HepG2 (cell line): Measurements from ENCODE around the gene MYO16. TPM values are rescaled to one million over a fixed set of nuclear protein-coding genes. Genes with fewer than 3 reads are reported as not detected.

Experiments used
- ATAC-seq: fragments of 200-7000 bp; cut with Tn5 transposase; 3 replicates; pipeline ENCODE4 v1.9.1; 2020; ENCODE audit warnings: mild to moderate bottlenecking, moderate library complexity
- BruUV-seq: library from RNA; stranded (reverse); fragments of 400-500 nt; replicated peaks from 2 replicates; lab custom pipeline; 2021; lab: Mats Ljungman, UMichigan
- CTCF ChIA-PET: fragments of 300-600 bp; formaldehyde crosslinking; extraction: SDS; loops from one replicate; lab custom pipeline; 2021; ENCODE audit warnings: low total read pairs, inconsistent platforms, low intra/inter-chr PET ratio; lab: Yijun Ruan, JAX
- POLR2A ChIA-PET: fragments of 350-600 bp; sonication (Branson Sonifier 250); formaldehyde crosslinking; loops from one replicate; lab custom pipeline; 2020; ENCODE audit warnings: antibody characterized with exemption, inconsistent platforms; lab: Yijun Ruan, JAX
- DNase-seq: peaks from one replicate; pipeline ENCODE4 v3.0.0-alpha.2; 2015; ENCODE audit warnings: low spot score
- FAIRE-seq: peaks from 3 replicates; lab custom pipeline; 2011; peaks lifted over from hg19 to GRCh38; lab: Jason Lieb, UNC
- H2AFZ ChIP-seq: one replicate; pipeline ENCODE4 v1.6.1; 2011; ENCODE audit warnings: low read length, inconsistent platforms
- H3K27ac ChIP-seq: fragments of 300-600 bp; 3 replicates; pipeline ENCODE4 v1.8.0; 2011; ENCODE audit warnings: mixed run types, mild to moderate bottlenecking, mixed read lengths, low read length, inconsistent platforms; ENCODE audit not compliant: insufficient read depth; ENCODE audit errors: extremely low read length
- H3K27me3 ChIP-seq, 2 experiments: fragments of 200-600 bp in 1 of 2; 2 replicates in 1 of 2; 3 replicates in 1 of 2; pipeline versions ENCODE4 v1.6.0 to v1.8.0; 2011; ENCODE audit warnings: low read length in 2 of 2, mild to moderate bottlenecking in 2 of 2, moderate library complexity in 2 of 2, inconsistent platforms in 1 of 2; ENCODE audit not compliant: insufficient read depth in 2 of 2, control insufficient read depth in 1 of 2
- H3K36me3 ChIP-seq, 2 experiments: fragments of 200-600 bp in 1 of 2; replicated peaks in 1 of 2; 2 replicates in 1 of 2; 3 replicates in 1 of 2; pipeline versions ENCODE4 v1.5.1 to v1.8.0; 2011; ENCODE audit warnings: low read length in 2 of 2, inconsistent platforms in 1 of 2; ENCODE audit not compliant: insufficient read depth in 2 of 2, control insufficient read depth in 1 of 2
- H3K4me1 ChIP-seq: 2 replicates; pipeline ENCODE4 v1.5.1; 2012; ENCODE audit warnings: low read length, inconsistent platforms; ENCODE audit not compliant: insufficient read depth
- H3K4me2 ChIP-seq: 2 replicates; pipeline ENCODE4 v1.6.0; 2011; ENCODE audit warnings: low read depth, low read length, inconsistent platforms
- H3K4me3 ChIP-seq, 3 experiments: fragments of 200-600 bp in 1 of 3; sonication (generic), shearing (Covaris generic) in 1 of 3; replicated peaks in 1 of 3; 2 replicates each; pipeline ENCODE4 v1.5.1; 2011 to 2016; ENCODE audit warnings: low read length in 3 of 3, inconsistent platforms in 2 of 3, low read depth in 2 of 3, mild to moderate bottlenecking in 2 of 3, control low read depth in 1 of 3, mixed read lengths in 1 of 3; ENCODE audit not compliant: insufficient read depth in 1 of 3
- H3K79me2 ChIP-seq: one replicate; pipeline ENCODE4 v1.6.1; 2011; ENCODE audit warnings: low read length, inconsistent platforms; ENCODE audit not compliant: insufficient read depth
- H3K9ac ChIP-seq: 2 replicates; pipeline ENCODE4 v1.6.0; 2011; ENCODE audit warnings: mild to moderate bottlenecking, low read depth, low read length, inconsistent platforms; ENCODE audit not compliant: insufficient read depth
- H3K9me3 ChIP-seq: 2 replicates; pipeline ENCODE4 v1.5.1; 2012; ENCODE audit warnings: mild to moderate bottlenecking, low read length
- H4K20me1 ChIP-seq: 2 replicates; pipeline ENCODE4 v1.6.0; 2011; ENCODE audit warnings: inconsistent platforms, mild to moderate bottlenecking, low read length, moderate library complexity; ENCODE audit not compliant: insufficient read depth
- ADNP ChIP-seq: sonication (generic); formaldehyde crosslinking; IDR thresholded peaks from 2 replicates; pipeline ENCODE4 v1.4.0; 2020; ENCODE audit warnings: missing genetic modification reagents
- EHMT2 ChIP-seq: fragments of 200-600 bp; sonication (generic); IDR thresholded peaks from 2 replicates; pipeline ENCODE4 v1.7.0; 2017; ENCODE audit warnings: antibody characterized with exemption, low read depth, low read length, borderline replicate concordance
- HIVEP1 ChIP-seq: sonication (generic); formaldehyde crosslinking; IDR thresholded peaks from 2 replicates; pipeline ENCODE4 v1.4.0; 2020; ENCODE audit warnings: mild to moderate bottlenecking, missing genetic modification reagents
- JUNB ChIP-seq: sonication (generic); formaldehyde crosslinking; IDR thresholded peaks from 2 replicates; pipeline ENCODE4 v1.8.0; 2022; ENCODE audit warnings: missing genetic modification reagents, mild to moderate bottlenecking, borderline replicate concordance
- SP1 ChIP-seq, 2 experiments: fragments of 450-650 bp in 1 of 2; sonication (generic) in 1 of 2; formaldehyde crosslinking in 1 of 2; IDR thresholded peaks; 2 replicates each; pipeline versions ENCODE4 v1.4.0 to v1.6.1; 2016 to 2020; ENCODE audit warnings: missing genetic modification reagents in 1 of 2
- STAT5B ChIP-seq: sonication (generic); formaldehyde crosslinking; IDR thresholded peaks from 2 replicates; pipeline ENCODE4 v1.4.0; 2020; ENCODE audit warnings: missing genetic modification reagents
- ZBTB33 ChIP-seq: sonication (generic); formaldehyde crosslinking; IDR thresholded peaks from 2 replicates; pipeline ENCODE4 v1.4.0; 2020; ENCODE audit warnings: missing genetic modification reagents
- ZNF20 ChIP-seq: sonication (generic); formaldehyde crosslinking; IDR thresholded peaks from 2 replicates; pipeline ENCODE4 v1.4.0; 2020; ENCODE audit warnings: mild to moderate bottlenecking, moderate library complexity, missing genetic modification reagents
- ZNF317 ChIP-seq: sonication (generic); formaldehyde crosslinking; IDR thresholded peaks from 2 replicates; pipeline ENCODE4 v1.5.0; 2020; ENCODE audit warnings: mild to moderate bottlenecking, missing genetic modification reagents
- ZNF367 ChIP-seq: sonication (generic); formaldehyde crosslinking; IDR thresholded peaks from 2 replicates; pipeline ENCODE4 v1.4.0; 2020; ENCODE audit warnings: missing genetic modification reagents, borderline replicate concordance
- ZNF546 ChIP-seq: sonication (generic); formaldehyde crosslinking; conservative IDR thresholded peaks from 2 replicates; pipeline ENCODE4 v1.8.1; 2023; ENCODE audit warnings: mild to moderate bottlenecking, missing genetic modification reagents
- ZSCAN9 ChIP-seq: IDR thresholded peaks from 2 replicates; pipeline ENCODE4 v1.6.1; 2016; ENCODE audit warnings: borderline replicate concordance
- WGBS: methylation state at CpG from one replicate; pipeline ENCODE4 v1.1.6; 2017; ENCODE audit warnings: low lambda C conversion rate; 5-methylcytosine and 5-hydroxymethylcytosine counted together
- in situ Hi-C: cut with HindIII; loops from 2 replicates; pipeline ENCODE4 v1.10.0; 2017; ENCODE audit warnings: low pct_unique_long_range_greater_than_20kb; ENCODE audit not compliant: extremely low pct_ligation_motif_present
- intact Hi-C: fragments of 100-400 bp; cut with micrococcal nuclease; formaldehyde crosslinking; loops from one replicate; pipeline ENCODE4 v1.10.0; 2022; ENCODE audit not compliant: unreplicated experiment
- polyA plus RNA-seq, 8 experiments: library from polyadenylated mRNA; depleted of rRNA in 3 of 8; stranded (reverse) in 7 of 8; unstranded in 1 of 8; fragments of >200 nt; fragmentation: Illumina TruSeq in 4 of 8; extraction: Trizol in 4 of 8; gene quantifications; 2 replicates each; pipeline versions ENCODE4 v1.2.1 to v1.2.3, GENCODE V29; 2011 to 2016; ENCODE audit warnings: low read depth in 4 of 8, missing spikeins in 1 of 8, mixed read lengths in 1 of 8; ENCODE audit not compliant: insufficient read depth in 1 of 8
- total RNA-seq, 5 experiments: library from RNA; depleted of rRNA; stranded (reverse); fragments of >200 nt; fragmentation: Illumina TruSeq; extraction: Trizol; gene quantifications; 2 replicates each; pipeline ENCODE4 v1.2.3, GENCODE V29; 2016; ENCODE audit warnings: low read depth in 1 of 5

Gene MYO16
- total and polyA plus RNA-seq, 2 of the 13 experiments (the other 11 are each of a cell fraction or from before 2014, with no cell fraction given), result not detected

GRCh38 chr13:109010912-109011311 lies 381.5 kb downstream of the MYO16 start:
- Histone ChIP-seq H2AFZ (no peak overlapping the region), H3K9me3 (no peaks in the 10 kb centered on the region), H4K20me1 (no peaks in the 10 kb centered on the region), H3K27ac (no peak overlapping the region), H3K27me3 (no peaks in the 10 kb centered on the region), H3K36me3 (no peaks in the 10 kb centered on the region), H3K79me2 (no peaks in the 10 kb centered on the region), H3K4me3 (no peak overlapping the region), H3K9ac (no peak overlapping the region), H3K4me2 (no peak overlapping the region), H3K4me1 (no peaks in the 10 kb centered on the region)
- ChIA-PET CTCF (no interaction called here), POLR2A (no interaction called here)
- 5% methylated on average over 1 of the region's 1 CpG for WGBS
- intact Hi-C loops, result no loop called here
- TF ChIP-seq STAT5B (no peak), HIVEP1 (no peak), ZNF546 (no peak), ZSCAN9 (CRISPR knock-in tag) (no peak), ZBTB33 (CRISPR knock-in tag) (no peak), ADNP (CRISPR knock-in tag) (no peak), EHMT2 (no peak), ZNF317 (CRISPR knock-in tag) (no peak), SP1 (IDR thresholded peaks at IDR 0.05) (no peak), SP1 (CRISPR knock-in tag; IDR thresholded peaks at IDR 0.05) (no peak), ZNF367 (no peak), ZNF20 (CRISPR knock-in tag) (no peak), JUNB (no peak)
- no peak for ATAC-seq
- in situ Hi-C loops, result no loop called here
- no peak for FAIRE-seq
- BruUV-seq, result no TSS peak
- DNase-seq, result no peak
